Stimulated activated CD4-positive, alpha-beta T cell treated with anti-CD3 and anti-CD28 coated beads, Interleukin-2, amount 100 ng/mL, for 4 hours (primary cell): ENCODE data around the gene CD81.

Experiments
- DNase-seq: peaks from one replicate; pipeline ENCODE4 v3.0.0-alpha.2; 2020; ENCODE audit warnings: low read depth

Gene CD81

DNA sequence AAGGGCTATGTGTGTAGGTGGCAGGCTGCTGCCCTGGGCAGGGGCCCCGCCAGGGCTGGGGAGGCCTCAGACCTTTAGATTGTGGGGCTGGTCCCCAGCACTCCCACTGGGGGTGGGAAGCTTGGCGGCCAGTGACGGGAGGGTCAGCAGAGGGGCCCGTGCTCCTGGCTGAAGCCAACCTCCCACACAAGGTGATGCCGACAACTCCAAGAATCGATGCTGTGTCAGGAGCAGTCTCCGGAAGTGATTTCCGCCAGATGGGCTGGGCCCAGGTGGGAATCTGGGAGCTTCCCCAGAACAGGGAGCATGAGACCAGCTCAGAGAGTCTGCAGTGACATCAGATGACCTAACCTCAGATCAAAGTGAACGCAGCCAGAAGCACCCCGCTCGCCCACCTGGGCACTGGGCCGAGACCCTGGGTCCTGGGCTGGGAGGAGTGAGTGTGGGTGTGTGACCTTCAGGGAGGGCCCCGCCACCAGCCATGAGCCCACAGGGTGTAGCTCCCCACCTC lies 59.5 kb downstream of the CD81 start:
- DNase-seq, result no peak

- no peak for DNase-seq
Measured at GRCh38 chr11:2437516-2437915, 60.4 kb downstream of the CD81 start.

DNA sequence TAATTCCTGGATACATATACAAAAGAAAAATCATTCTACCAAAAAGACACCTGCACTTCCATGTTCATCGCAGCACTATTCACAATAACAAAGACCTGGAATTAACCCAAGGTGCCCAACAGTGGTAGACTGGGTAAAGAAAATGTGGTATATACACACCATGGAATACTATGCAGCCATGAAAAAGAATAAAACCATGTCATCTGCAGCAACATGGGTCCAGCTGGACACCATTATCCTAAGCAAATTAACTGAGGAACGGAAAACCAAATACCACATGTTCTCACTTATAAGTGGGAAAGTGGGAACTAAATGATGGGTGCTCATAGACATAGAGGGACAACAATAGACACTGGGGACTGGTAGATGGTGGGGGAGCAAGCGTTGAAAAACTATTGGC lies 62.7 kb downstream of the CD81 start:
- DNase-seq, result no peak

- no peak for DNase-seq
Measured at GRCh38 chr11:2440646-2441045, 63.5 kb downstream of the CD81 start.

DNA sequence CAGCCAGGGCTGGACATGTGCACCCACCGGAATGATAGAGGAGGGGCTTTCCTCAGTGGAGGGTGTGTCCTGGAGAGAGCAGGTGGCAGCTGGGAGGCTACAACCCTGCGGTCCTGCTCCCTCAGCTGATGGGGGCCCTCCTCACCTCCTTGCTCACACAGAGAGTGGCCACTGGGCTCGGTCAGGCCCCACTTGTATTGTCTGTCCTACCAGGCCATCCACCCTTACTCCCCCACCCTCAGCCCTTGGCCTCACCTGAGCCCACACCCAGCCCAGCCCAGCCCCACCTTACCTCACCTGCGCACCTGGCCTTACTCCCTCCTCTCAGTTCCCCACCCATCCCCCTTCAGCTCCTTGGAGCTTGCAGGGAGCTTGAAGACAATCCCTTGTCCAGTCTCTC lies 64.1 kb downstream of the CD81 start:
- DNase-seq, result no peak

DNA sequence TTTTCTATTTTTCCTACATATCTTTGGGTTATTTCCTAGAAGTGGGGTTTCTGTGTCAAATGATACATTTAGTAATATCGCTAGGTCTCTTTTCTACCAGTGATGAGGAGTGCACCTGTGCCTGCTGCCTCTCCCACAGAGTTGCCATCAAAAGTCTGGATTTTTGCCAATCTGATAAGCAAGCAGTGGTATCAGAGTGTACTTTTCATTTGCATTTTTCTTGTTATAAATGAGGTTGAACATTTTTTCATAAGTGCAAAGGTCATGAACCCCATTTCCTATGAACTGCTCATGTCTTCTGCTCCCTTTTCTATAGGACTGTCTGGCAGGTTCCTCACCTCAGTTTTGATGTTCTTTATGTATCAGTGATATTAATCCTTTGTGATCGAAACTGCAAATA lies 65.5 kb downstream of the CD81 start:
- no peak for DNase-seq

DNA sequence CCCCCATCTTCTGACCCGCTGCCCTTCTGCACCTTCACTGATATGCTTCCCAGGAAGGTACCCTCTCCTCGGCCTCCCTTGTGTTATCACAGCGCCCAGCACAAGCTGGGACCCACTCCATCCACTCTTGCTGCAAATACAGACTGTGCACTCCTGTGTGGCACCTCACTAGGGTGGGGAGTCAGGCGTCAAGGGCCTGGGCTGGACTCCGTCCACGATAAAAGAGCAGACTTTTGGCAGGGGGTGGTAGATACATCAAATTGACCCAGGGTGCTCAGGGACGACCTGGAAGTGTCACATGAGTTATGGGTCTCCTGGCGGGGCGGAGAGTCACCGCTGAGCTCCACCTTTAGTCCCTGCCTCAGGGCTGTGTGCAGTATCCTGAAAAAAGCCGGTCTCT lies 66.3 kb downstream of the CD81 start:
- no peak for DNase-seq

DNA sequence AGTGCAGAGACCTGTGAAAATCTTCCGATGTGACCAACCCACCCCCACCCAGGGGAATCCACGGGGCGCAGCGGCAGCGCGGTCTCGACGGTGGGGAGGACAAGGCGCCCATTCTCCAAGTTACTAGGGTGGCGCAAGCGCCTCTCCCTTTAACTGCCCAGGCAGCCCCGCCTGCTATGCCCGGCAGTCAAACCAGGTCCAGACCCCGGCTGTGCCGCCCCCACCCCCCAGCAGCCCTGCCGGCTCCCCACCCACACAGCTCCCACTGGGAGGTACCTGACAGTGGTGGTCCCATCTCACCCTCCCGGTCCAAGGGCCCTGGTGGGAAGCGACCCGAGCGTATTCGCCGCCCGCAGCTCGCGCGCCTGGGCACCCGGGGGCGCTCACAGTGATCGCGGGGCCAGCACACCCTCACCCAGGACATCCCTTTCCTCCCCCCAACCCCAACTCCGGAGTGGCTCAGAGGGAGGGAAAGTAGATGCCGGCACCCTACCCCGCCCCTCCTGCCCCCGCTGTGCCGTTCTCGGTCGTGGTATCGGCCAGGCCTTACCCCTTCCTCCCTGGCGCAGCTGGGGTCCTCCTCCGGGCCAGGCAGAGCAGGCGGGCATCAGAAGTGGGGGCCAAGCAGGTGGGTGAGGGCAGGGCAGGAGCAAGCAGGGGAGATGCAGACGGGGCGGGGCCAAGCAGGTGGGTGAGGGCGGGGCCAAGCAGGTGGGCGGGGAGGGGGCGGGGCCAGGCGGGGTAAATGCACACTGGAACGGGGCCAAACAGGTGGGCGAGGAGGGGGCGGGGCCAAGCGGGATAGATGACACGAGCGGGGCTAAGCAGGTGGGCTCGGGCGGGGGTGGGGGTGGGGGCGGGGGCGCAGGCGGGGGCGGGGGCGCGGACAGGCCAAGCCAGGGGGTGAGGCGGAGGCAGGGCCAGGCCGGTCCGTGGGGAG lies 67.0 kb downstream of the CD81 start, which contains the start of gene TRPM5:
Gene TRPM5 (minus strand): TSS at position 634 of the 940 bp plus-strand sequence. CDS start 21,478 bp downstream, outside the sequence.
- DNase-seq, result peak; percentile 75

DNA sequence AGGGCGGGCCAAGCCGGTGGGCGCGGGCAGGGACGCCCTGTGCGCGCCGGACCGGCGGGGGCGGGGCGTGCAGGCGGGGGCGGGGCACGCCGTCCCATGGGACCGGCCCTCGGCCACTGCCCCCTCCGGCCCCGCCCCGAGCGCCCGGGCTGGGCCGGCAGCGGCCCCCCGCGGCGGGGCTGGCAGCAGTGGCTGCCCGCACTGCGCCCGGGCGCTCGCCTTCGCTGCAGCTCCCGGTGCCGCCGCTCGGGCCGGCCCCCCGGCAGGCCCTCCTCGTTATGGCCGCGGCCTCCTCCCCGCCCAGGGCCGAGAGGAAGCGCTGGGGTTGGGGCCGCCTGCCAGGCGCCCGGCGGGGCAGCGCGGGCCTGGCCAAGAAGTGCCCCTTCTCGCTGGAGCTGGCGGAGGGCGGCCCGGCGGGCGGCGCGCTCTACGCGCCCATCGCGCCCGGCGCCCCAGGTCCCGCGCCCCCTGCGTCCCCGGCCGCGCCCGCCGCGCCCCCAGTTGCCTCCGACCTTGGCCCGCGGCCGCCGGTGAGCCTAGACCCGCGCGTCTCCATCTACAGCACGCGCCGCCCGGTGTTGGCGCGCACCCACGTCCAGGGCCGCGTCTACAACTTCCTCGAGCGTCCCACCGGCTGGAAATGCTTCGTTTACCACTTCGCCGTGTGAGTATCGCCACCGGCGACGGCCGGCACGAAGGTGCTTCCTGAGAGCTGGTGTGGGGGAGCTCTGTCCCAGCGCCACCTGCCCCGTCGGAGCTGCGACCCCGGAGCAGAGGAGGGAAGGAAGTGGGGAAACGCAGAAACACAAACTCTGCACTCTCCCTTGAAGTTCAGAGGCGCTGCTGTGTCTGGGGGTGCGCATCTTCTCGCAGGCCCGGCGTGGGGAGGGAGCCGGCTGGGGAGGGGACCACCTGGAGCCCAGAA lies 68.0 kb downstream of the CD81 start, which contains the start of gene KCNQ1:
Gene KCNQ1 (plus strand): TSS at position 188 of the 925 bp plus-strand sequence. CDS start 91 bp downstream, at position 279.
- DNase-seq, result no peak

DNA sequence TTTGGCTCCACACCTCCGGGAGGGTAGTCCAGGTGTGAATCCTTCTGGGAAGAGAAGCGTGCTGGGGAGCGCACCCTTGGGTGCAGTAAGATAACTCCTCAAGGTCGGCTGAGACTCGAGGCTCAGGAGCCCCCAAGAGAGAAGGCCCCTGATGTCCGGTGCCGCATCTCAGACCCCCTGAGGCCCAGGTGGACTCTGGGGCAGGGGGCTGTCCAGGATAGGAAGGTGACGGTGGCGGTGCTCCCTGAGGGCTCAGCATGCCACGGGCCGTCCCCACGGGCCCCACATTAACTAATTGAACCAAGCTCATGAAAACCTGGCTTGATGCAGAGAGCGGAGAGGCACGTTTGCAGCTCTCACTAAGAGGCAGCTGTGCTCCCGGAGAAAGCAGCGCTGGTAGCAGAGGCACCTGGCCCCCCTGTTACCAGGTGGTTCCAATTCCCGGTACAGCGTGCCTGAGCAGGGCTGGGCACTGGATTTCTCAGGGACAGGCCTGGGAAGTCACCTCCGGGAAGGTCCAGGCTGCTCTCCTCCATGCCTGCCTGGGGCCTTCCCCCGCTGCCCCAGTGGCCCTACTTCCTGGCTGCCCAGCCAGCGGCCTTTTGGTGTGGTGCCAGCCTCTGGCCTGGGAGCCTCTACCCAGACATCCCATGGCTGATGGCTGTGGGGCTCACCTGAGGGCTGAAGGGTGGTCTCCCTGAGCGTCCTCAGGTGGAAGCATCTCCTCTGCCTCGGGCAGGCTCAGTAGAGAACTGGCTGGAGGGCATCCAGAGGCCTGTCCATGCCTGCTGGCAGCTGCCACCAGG lies 68.8 kb downstream of the CD81 start:
- DNase-seq, result no peak

DNA sequence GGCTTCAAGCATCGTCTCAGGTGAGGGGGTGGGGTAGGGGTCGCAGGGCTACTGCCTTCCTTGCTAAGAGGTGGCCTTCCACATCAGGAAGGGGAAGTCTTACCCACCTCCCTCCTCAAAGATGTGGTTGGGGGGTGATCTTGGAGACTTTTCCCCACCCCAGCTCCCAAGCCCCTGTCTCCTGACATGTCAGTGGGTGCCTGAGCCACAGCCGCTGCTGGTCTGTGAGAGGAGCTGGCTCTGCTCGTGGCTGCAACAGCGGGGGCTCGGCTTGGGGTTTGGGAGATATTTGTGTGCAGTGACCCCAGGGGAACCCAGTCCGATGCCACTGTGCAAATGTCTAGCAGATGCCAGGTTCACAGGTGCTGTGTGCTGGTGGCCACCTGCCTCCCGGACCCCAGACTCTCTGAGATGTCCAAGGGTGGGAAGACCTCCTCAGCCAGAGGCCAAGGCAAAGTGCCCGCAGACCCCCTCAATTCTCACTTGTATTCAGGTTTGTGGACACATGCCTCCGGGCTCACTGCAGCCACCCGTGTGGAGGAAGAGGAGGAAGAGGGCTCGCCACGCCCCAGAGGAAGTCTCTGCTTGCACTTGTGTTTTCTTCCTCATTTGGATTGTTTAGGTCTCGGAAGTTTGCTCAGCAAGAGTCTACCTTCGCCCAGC lies 69.6 kb downstream of the CD81 start:
- DNase-seq, result no peak
